Measurements from ENCODE around the gene KDM6B.

KDM6B gene

DNA sequence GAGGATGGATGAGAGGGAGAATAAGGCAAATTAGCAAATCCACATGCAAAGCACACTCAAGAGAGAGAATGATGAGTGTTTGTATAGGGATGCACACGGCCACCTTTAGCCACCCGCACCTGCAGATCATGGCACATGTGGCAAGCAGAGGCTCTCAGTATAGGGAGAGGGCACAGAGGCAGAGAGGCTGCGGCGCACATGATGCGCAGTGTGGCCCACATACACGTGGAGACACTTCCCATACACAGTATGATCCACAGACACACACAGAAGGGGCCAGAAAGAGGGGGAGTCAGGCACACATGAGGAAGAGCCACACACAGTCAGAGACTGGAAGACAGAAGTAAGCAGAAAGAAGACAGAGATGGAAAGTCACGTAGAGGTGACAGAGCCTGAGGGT lies 48.1 kb downstream of the KDM6B start:
- DNase-seq (ENCODE audit: extremely low spot score): no peak
- POLR2A ChIA-PET: interaction anchor here (0.9 kb wide), 1 partner anchor 34 kb away, joined by 4 read pairs; the partner anchor contains the start of gene RNF227

GRCh38 chr17:7882629-7883028 lies 48.6 kb downstream of the KDM6B start:
- ChIA-PET CTCF (interaction anchor here (0.6 kb wide), 1 partner anchor 227 kb away, joined by 4 read pairs; no protein-coding TSS in a partner anchor), POLR2A (interaction anchor here (0.9 to 1.9 kb wide), 2 partner anchors 26 to 33 kb away, joined by 4 to 5 read pairs; partner anchors contain the start of genes NAA38 and RNF227)

More for the DNA sequence above, 48.1 kb downstream of the KDM6B start:
- TF ChIP-seq LEF1 (IDR thresholded peaks at IDR 0.05; ENCODE audit: borderline replicate concordance) (no peak), SUZ12 (IDR thresholded peaks at IDR 0.05) (no peak), TARDBP (IDR thresholded peaks at IDR 0.05) (no peak), CTBP1 (IDR thresholded peaks at IDR 0.05; ENCODE audit: borderline replicate concordance) (no peak), FOXA1 (IDR thresholded peaks at IDR 0.05) (no peak), ELF4 (IDR thresholded peaks at IDR 0.05) (no peak), PKNOX1 (IDR thresholded peaks at IDR 0.05) (no peak), NFRKB (IDR thresholded peaks at IDR 0.05) (no peak)
- CTCF ChIA-PET: no interaction called here

More at GRCh38 chr17:7882629-7883028, 48.6 kb downstream of the KDM6B start:
- no peak for TF ChIP-seq SP1 (IDR thresholded peaks at IDR 0.05)
- TF ChIP-seq ELF4 (IDR thresholded peaks at IDR 0.05): no peak
- TF ChIP-seq FOXA1 (IDR thresholded peaks at IDR 0.05): no peak
- TF ChIP-seq ZNF384 (IDR thresholded peaks at IDR 0.05): no peak
- no peak for TF ChIP-seq PKNOX1 (IDR thresholded peaks at IDR 0.05)
- TF ChIP-seq BHLHE40 (IDR thresholded peaks at IDR 0.05; ENCODE audit: borderline replicate concordance): no peak
- TF ChIP-seq NFRKB (IDR thresholded peaks at IDR 0.05): no peak
- no peak for TF ChIP-seq TARDBP (IDR thresholded peaks at IDR 0.05)
- no peak for TF ChIP-seq LEF1 (IDR thresholded peaks at IDR 0.05; ENCODE audit: borderline replicate concordance)
- no peak for TF ChIP-seq SUZ12 (IDR thresholded peaks at IDR 0.05)
- TF ChIP-seq CTBP1 (IDR thresholded peaks at IDR 0.05; ENCODE audit: borderline replicate concordance): no peak
- no peak for TF ChIP-seq L3MBTL2 (conservative IDR thresholded peaks at IDR 0.05)
- no peak for TF ChIP-seq FOXM1 (IDR thresholded peaks at IDR 0.05; ENCODE audit: borderline replicate concordance)
- TF ChIP-seq ARNT (IDR thresholded peaks at IDR 0.05): no peak
- no peak for TF ChIP-seq HDGF (IDR thresholded peaks at IDR 0.05; ENCODE audit: borderline replicate concordance)
- TF ChIP-seq FOXK2 (IDR thresholded peaks at IDR 0.05): no peak
- DNase-seq (ENCODE audit: extremely low spot score): no peak

Measured in HEK293T (cell line).